ENCODE results near the gene PPP1R15B.

PPP1R15B gene

GRCh38 chr1:204411451-204412204, at the start of gene PPP1R15B:
Gene PPP1R15B (minus strand): TSS chr1:204411817. CDS start chr1:204411411, 406 bp downstream.
- DNase-seq = peak; percentile 95 to 97 (median 96)

- DNase-seq = no peak
These were observed 48.7 kb upstream of the PPP1R15B start for GRCh38 chr1:204460346-204460745.

DNA sequence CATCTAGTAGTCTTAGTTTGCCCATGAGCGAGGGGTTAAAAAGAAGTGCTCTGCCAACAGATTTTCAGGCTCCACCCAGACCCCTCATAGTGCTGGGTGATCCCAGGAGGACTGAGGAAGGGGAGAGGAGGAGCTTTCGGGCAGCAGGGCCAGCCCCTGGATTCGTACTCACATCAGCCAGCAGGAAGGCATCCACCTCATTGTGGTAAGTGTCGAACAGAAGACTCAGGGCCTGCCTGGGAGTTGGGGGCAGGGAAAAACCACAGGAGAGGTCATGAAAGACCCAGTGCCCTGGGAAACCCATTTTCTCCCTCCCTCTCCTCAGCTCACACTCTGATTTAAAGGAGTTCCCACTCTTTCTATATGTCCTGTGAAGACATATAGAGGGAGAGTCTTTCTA, 48.1 kb upstream of the PPP1R15B start:
- no peak for DNase-seq

DNA sequence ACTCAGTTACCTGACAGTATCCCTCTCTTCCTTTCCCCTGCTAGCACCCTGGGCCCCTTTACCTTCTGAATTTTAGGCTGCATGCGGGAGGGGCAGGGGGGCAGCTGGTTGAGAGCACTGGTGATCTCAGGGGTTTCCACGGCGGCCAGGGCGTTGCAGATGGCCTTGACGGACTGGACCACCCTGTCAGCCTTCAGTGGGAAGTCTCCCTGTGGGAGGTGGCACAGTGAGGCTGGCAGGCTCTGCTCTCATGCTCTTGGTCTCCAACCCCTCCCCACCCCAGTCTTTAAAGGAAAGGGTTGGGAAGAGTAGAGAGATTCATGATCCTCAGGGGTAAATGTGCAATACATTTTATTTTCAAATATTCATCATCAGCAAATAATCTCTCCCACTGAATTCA, 46.0 kb upstream of the PPP1R15B start:
- DNase-seq = no peak

DNA sequence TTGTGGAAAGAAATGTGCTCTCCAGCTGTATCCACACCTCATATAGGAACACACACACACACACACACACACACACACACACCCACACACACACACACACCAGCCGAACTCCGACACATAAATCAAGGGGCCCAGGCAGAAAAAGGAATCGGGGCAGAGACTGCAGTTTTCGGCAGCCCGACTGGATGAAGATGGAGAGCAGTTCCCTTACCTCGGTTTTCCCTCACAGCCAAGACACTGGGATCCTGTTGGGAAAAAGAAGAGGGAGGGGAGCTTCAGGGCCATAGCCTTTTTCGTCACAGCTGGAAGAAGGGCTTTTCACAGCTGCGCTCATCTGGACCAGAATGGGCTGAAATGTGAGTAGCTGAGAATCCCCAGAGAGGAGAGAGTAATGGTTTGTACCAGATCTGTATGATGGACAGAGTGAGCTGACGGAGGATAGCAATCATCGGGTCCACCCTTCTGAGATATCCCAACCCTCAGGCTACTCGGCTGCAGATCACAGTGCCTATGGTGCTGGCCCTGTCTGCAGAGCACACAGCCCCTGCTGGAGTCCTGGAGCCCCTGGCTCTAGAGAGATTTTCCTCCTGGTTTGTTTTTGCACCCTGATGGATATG, 45.3 kb upstream of the PPP1R15B start:
- DNase-seq = no peak

DNA sequence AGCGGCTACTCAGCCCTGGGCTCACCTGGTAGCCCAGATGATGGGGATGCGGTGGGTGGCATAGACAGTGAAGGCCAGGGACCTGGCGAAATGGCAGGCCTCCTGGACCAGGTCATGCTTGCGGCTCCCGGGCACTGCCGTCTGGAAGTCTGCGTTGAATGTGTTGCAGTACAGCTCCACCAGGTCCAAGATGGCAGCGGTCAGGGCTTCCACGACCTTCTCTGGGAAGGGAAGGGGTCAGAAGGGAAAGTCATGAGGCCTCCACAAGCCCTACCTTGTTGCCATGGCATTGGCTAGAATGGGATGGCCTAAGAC, 44.2 kb upstream of the PPP1R15B start:
- no peak for DNase-seq

DNA sequence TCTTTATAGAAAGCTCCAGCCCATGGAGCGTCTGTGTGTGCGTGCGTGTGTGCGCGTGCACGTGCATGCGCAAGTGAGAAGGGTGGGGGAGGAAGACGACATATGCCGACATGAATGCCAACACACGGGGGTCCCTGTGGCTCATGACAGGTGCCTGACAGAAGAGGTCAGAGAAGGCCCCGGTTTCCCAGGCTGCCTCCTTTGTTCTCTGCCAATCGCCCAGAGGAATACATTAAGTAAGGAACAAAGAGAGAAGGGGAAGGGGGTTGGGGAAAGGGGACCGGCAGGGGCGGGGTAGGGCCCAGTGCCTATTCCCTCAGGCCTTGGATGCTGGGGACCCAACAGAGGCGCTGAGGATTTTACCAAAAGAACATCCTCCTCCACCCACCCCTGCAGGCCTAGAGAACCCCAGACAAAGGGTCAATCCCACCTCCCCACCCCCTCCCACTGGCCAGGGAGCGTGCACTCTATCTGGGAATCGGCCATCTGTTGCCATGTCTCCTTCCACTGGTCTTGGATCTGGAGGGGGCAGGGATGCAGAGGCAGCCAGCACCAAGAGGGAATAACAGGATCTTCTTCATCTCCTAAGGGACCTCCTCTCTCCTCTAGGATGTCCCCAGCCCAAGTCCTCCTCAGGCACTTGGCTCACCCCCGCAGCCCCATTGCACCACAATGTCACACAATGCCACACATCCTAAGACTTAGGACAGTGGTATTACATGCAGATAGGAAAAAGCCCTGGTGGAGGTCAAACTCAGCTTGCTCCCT, 43.6 kb upstream of the PPP1R15B start:
- no peak for DNase-seq

GRCh38 chr1:204454476-204454875, 42.9 kb upstream of the PPP1R15B start:
- DNase-seq = no peak

GRCh38 chr1:204453141-204453772, 41.6 kb upstream of the PPP1R15B start:
- DNase-seq = peak in 3 of 4 experiments; percentile 15 to 41 (median 34)

GRCh38 chr1:204451352-204452124, 39.9 kb upstream of the PPP1R15B start:
- DNase-seq = no peak

- DNase-seq = no peak
These were observed 39.0 kb upstream of the PPP1R15B start for GRCh38 chr1:204450461-204451257.

DNA sequence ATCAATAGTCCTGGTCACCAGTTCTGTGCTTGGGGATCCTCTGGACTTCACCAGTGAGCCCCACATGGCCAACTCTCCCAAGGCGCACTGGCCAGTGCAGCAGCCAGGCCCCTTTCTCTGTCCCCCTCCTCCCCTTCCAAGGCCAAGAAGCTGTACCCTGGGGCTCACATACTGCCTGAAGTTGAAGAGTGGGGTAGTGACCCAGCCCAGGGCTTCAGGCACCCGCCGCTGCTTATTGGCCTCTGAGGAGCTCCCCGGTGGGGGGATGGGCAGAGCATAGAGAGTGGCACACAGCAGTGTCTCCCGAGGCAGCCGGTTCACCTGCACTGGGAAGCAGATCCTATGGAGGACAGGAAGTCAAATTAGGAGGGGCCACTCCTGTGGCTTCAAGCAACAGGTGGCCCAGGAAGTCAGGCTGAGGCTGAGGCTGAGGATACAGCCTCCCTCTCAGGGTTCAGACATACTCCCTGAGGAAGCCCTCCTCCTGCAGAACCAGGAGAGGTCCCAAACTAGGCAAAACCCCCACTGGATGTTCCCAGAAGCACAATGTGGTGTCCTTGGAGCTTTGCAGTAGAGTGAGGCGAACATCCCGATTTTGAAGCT, 38.2 kb upstream of the PPP1R15B start:
- no peak for DNase-seq

DNA sequence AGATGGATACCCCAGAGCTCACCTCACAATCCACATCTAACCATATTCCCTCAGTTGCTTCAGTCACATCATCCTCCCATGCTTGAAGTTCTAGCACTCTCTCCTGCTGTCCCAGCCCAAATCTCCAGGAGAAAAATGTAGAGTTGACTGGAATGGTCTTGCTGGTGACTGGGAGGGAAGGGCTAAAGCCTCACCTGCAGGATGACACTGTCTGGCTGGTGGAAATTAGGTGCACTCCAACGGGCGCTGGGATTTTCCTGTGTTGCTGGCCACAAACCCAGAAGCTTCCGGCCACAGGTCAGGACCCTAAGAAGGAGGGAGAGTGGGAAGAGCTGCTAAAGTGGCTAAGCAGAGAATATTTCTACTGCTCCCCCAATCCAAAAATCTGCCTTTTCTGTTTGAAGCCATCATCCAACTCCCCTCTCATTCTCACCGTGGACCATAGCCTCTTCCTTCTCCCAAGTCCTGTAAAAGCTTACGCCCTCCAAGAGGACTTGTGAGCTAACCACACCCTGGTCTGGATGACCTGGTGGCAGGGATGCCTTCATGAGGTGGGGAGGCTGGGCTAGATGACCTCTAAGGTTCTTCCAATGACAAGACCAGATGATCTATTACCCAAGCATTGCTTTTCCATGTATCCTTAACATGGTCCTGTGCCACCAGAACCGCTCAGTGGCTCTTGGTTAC, 37.5 kb upstream of the PPP1R15B start:
- DNase-seq = no peak

- no peak for DNase-seq
These were observed 36.8 kb upstream of the PPP1R15B start for GRCh38 chr1:204448344-204448964.

- DNase-seq = no peak
These were observed 36.1 kb upstream of the PPP1R15B start for GRCh38 chr1:204447736-204448135.

DNA sequence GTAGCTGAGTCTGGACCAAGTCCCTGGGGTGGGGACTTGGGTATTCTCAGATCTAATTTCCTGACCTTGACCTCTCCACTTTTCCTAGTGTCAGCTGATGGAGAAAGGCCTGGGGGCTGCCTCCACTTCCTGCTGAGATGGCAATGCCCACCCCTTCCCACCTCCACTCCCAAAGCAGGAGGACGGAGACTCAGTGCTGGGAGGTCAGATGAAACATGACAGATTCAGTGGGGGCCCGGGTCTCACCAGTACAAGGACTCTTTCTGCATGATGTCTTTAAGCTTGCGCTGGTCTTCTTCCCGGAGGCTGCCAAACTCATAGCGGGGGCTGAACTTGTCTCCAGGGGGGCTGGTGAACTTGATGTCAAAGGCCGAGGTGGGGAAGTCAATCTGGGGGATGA, 35.6 kb upstream of the PPP1R15B start:
- DNase-seq = no peak

DNA sequence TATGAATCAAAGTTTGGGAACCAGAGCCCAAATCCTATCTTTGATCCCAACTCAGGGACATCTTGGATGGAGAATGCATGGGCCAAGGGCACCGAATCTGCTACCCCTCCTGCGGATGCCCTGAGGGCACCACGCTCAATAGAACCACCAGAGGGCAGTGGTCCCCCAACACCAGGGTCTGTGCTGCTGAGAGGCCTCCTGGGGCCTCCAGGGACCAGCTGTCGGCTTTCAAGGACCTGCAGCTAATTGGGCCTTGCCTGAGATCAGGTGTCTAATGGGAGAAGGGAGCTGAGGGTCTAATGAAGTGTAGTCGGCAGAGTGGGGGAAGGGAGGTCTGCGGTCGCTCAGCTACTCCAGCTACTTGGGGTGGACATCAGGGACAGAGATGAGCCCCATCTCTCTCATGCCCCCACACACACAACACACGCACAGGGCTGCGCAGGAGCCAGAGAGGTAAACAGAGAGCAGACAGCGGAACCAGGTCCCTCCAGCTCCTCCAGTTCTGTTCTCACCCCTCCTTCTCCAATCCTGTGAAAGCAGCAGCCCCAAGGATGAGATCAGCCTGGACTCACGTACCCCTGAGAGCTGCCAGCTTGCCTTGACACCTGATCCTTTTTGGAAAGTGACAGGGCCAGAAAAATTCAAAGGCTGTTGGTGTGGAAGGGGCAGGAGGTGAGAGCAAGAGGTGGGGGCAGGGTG, 34.9 kb upstream of the PPP1R15B start:
- peak; percentile 50 to 67 (median 60) for DNase-seq

DNA sequence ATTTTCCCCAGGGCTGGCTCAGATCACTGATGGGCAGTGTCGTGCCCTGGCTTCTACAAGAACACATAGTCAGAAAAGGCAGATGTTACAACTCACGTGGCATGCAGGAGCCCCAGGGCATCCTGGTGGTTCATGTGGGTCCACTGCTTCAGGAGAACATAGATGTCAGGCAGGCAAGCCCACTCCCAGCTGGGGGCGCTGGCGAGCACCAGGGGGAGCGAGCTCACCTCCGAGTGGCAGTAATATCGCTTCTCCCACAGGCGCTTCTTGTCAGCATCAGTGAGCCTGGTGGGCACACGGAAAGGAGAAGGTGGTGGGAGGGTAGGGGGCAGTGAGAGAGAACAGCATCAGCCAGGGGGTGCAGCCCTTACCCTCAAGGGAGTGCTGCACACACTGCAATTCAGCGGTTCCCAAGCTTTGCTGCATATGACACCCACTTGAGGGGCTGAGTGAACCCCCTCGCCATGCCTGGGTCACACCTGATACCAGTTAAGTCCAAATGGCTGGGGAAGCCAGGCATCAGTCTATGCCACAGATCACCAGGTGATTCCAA, 34.3 kb upstream of the PPP1R15B start:
- peak in 2 of 4 experiments; percentile 6 to 14 for DNase-seq

DNA sequence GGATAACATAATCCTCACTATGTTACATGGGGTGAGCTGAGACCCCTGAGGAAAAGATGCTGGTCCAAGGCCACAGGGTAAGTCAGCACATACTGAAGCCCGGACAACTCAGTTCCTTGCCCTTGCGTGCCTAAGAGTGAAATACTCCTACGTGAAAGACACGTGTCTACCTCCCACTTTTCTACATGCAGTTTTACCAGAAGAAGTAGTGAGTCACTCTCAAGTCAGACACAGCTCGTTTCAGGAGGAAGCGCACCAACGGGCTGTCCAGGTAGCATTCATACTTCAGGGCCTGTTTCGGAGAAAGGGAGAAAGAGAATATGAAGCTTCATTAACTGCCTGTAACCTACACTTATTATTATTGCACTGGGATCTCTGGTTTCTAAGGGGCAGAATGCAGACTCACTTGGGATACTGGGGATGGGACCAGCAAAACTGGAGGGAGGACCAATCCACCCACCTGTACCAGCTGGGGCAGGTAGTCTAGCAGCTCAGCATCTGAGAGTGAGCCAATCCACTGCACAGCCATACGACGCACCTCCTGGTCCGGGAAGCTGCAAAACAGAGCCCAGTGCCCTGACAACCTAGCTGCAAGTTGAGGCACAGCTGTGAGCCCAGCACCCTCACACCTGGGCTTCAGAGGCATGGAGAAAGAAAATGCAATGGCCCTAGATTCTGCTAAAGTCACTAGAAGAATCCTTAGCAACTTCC, 32.4 kb upstream of the PPP1R15B start:
- DNase-seq = no peak

Data from activated CD4-positive, CD25-positive, alpha-beta regulatory T cell (primary cell).